ES-I3 (cell line): ENCODE data around the gene CCDC167.

Source experiments
- H3K36me3 ChIP-seq: 2 replicates; pipeline ENCODE4 v1.6.1; 2013; ENCODE audit warnings: mild to moderate bottlenecking, low read length, control low read depth, moderate library complexity; ENCODE audit not compliant: insufficient read depth
- H3K4me1 ChIP-seq: 2 replicates; pipeline ENCODE4 v1.6.1; 2013; ENCODE audit warnings: mild to moderate bottlenecking, control low read depth, low read length; ENCODE audit not compliant: insufficient read depth
- H3K9ac ChIP-seq: 2 replicates; pipeline ENCODE4 v1.6.1; 2013; ENCODE audit warnings: low read depth, mild to moderate bottlenecking, low read length, moderate library complexity
- H3K9me3 ChIP-seq: 2 replicates; pipeline ENCODE4 v1.6.1; 2013; ENCODE audit warnings: mild to moderate bottlenecking, low read length, moderate library complexity; ENCODE audit not compliant: control insufficient read depth, insufficient read depth

CCDC167 gene

DNA sequence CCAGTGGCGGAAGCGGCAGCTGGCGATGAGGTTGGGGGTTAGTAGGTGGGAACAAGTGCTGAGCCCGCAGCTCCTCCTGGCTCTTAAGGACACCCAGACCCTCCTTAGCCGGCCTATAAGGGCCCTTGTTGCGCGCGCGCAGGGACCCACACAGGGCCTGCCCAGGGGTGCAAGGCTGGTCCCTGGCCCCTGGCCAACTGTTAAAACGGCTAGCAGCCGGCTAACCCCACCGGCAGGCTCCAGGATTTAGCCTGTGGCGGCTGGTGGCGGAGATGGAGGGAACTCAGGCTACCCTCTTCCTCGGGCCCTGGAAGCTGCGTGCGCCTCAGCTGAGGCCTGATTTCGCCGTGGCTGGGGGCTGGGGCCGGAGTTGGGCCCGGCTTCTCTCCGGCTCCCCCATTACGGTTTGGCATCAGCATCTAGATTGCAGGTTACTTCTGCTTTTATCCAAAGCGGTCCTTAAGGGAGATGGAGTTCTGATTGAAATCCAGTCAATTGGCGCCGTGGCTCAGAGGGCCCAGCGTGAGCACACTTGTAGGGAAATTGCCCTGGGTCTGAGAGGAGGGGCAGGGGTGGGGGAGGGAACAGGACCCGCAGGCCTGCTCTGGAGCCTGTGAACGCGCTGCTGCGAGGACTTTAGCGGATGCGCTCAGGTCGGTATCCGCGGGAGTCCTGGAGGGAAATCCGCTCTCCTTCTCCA is 36.9 kb upstream of the CCDC167 start:
- Histone ChIP-seq H3K36me3 (no peaks in the 10 kb centered on the region), H3K4me1 (peaks cover 4% of the 10 kb centered on the region), H3K9me3 (no peaks in the 10 kb centered on the region), H3K9ac (peak overlapping the region; percentile 48; the same call in 1 of the 2 replicates)

DNA sequence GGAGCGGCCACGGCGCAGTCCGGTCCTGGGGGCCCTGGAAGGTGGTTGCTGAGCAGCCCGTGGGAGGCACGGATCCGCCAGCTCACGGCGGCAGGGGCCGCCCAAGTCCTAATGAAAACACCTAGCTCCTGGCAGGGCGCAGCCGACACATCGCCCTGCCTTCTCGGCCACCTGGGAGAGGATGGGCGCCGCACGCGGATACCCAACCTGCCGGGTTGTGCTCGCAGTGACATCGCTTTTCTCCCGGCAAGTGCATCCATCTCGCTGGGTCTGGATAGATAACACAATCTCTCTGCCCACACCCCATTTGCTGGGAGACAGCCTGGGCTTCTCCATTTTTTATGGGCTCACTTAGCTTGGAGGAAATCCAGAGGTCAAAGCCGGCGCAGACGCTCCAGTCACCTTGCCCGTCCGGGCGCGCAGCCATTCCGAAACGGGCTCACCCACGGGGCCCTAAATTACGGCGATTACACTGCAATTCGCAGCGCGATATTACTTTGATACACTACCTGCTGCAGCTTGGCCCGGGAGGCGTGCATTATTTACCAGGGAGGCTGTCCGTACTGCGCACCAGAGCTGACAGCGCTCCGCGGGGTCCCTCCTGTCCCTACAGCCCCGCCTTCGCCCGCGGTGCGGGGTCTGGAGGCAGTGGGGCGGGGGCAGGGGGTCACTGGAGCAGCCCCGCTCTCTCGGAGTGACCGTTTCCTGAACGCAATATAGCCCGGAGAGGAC is 36.2 kb upstream of the CCDC167 start:
- Histone ChIP-seq H3K9me3 (no peaks in the 10 kb centered on the region), H3K4me1 (peaks cover 4% of the 10 kb centered on the region), H3K9ac (peak overlapping the region; percentile 48; the same call in 1 of the 2 replicates), H3K36me3 (no peaks in the 10 kb centered on the region)

GRCh38 chr6:37535428-37535758 is 35.7 kb upstream of the CCDC167 start:
- Histone ChIP-seq H3K36me3 (no peaks in the 10 kb centered on the region), H3K9ac (peak overlapping the region; percentile 48; the same call in 1 of the 2 replicates), H3K4me1 (peaks cover 4% of the 10 kb centered on the region), H3K9me3 (no peaks in the 10 kb centered on the region)

GRCh38 chr6:37534893-37535292 is 35.2 kb upstream of the CCDC167 start:
- no peak overlapping the region for H3K9ac ChIP-seq
- H3K36me3 ChIP-seq, result no peaks in the 10 kb centered on the region
- no peaks in the 10 kb centered on the region for H3K9me3 ChIP-seq
- peaks cover 4% of the 10 kb centered on the region for H3K4me1 ChIP-seq

DNA sequence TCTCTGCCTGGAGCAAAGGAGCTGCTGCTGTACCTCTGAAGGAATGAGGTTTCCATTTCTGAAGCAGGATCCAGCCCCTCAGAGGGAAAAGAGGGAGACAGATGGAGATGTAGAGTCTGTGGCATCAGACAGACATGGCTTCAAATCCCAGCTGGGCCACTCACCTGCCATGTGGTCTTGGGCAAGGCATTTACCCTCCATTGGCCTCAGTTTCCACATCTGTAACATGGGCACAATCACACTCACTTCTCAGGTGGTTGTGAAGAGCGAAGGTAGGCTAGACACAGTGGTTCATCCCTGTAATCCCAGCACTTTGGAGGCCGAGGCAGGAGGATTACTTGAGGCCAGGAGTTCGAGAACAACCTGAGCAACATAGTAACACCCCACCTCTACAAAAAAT is 32.4 kb upstream of the CCDC167 start:
- Histone ChIP-seq H3K9ac (no peak overlapping the region), H3K4me1 (peaks cover 1% of the 10 kb centered on the region), H3K36me3 (no peaks in the 10 kb centered on the region), H3K9me3 (no peaks in the 10 kb centered on the region)

DNA sequence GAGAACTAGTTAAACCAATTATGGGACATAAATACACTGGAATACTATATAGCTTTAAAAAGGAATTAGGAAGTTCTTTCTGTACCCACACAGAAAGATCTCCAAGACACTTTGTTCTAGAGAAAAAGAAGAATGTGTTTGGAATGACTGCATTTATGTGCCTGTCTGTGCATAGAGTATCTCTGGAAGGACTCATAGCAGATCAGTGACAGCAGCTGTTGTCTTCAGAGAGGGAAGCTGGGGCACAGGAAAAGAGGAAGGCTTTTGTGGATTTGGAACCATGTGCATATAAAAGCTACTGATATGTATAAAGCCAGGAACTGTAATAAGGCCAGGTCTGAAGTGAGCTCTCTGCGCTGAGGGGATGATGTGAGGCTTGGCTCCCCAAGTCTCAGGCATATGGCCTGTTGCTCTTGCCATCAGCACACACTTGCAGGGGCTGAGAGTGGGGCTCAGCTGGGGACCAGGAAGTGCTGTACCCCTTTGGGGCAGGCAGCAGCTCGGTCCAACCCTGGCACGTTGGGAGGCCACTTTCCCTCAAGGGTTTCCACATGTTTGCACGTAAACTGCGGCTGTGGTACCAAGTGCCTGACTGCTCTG is 31.8 kb upstream of the CCDC167 start:
- Histone ChIP-seq H3K9ac (no peak overlapping the region), H3K9me3 (no peaks in the 10 kb centered on the region), H3K4me1 (no peaks in the 10 kb centered on the region; the same call in 1 of the 2 replicates), H3K36me3 (no peaks in the 10 kb centered on the region)

- Histone ChIP-seq H3K9me3 (no peaks in the 10 kb centered on the region), H3K9ac (no peak overlapping the region), H3K4me1 (no peaks in the 10 kb centered on the region; the same call in 1 of the 2 replicates), H3K36me3 (no peaks in the 10 kb centered on the region)
Observed at GRCh38 chr6:37531026-37531425, 31.3 kb upstream of the CCDC167 start.

DNA sequence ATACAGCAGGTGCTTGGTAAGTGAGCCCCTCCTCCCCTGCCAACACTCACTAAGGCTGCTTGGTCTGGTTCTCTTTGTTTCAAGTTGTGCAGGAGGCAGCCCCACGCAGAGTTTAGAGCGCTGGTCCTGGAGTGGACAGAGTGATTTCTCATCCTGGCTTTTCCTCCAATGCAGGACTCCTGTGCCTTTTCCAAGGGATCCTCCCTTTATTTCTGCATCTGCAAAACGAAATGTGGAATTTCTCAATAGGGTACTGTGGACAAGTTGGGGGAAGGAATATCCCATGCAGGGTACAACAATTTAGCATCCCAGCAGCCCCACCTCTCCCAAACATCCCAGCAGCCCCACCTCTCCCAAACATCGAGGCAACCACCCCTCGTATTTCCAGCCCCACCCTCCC is 30.6 kb upstream of the CCDC167 start:
- Histone ChIP-seq H3K9me3 (no peaks in the 10 kb centered on the region), H3K36me3 (no peaks in the 10 kb centered on the region), H3K9ac (no peak overlapping the region), H3K4me1 (peaks cover 3% of the 10 kb centered on the region)

DNA sequence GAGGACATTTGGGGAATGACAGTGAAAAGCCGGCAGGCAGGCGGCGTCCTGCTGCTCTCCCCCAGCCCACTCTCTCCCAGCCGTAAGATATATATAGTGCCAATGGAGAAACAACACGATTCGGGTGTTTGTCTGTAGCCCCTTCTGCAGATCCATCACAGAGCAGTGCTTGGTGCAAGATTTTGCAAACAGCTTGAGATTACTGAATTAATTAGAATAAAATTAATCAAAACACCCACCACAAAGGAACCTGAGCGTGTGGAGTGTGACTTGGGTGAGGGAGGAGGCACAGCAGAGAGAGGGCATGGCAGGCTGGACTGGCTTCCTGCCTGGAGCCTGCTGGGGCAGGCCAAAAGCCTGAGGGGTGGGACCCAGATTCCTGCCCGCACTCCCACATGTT is 28.8 kb upstream of the CCDC167 start:
- Histone ChIP-seq H3K9me3 (no peaks in the 10 kb centered on the region), H3K4me1 (peaks cover 5% of the 10 kb centered on the region; the same call in 1 of the 2 replicates), H3K9ac (no peak overlapping the region), H3K36me3 (no peaks in the 10 kb centered on the region)

DNA sequence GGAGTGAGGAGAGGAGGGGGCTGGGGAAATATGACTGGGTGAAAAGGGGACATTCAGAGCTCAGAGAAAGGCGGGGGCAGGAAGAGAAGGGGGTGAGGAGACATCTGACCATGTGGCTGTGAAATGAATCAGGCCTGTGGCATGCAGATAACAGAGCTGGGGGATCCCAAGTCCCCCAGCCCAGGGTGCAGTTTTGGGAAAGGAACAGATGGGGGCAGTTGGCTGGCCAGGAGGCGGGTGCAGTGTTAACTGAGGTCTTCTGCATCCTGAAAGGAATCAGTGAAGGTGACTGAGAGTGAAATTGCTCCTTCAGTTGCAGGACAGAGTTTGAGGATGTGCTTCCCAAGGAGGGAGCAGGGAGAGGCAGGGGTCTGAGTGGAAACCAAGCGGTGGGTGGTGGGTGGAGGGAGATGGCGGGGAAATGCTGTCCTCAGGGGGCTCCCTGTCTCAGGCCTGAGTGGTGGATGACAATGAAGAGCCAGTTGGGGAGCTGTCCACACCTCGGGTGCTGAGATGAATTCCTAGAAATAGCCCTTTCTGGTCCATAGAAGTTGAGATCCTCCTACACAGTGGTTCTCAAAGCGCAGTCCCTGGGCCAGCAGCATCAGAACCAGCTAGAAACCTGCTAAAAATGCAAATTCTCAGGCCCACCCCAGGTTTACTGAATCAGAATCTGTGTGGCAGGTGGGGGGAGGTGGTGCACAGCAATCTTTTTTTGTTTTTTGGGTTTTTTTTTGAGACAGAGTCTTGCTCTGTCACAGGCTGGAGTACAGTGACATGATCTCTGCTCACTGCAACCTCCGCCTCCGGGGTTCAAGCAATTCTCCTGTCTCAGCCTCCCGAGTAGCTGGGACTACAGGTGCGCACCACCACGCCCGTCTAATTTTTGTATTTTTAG is 26.0 kb upstream of the CCDC167 start:
- Histone ChIP-seq H3K36me3 (no peaks in the 10 kb centered on the region), H3K4me1 (peaks cover 5% of the 10 kb centered on the region; the same call in 1 of the 2 replicates), H3K9ac (no peak overlapping the region), H3K9me3 (no peaks in the 10 kb centered on the region)

DNA sequence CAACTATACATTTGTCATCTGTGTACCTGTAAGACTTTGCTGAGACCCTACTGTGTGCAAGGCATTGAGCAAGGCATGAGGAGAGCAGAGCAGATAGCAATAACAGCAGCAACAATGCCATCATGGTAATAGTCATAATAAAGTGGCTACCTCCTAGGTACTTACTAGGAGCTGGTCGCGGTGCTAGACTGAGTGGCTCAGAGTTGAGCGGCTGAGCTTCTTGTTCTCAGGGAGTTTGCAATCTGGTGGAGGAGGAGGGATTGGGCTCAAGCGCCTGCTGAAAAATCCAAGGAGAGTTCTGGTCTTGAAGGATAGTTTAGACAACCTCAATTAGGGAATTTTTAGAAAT is 25.3 kb upstream of the CCDC167 start:
- no peak overlapping the region for H3K9ac ChIP-seq

DNA sequence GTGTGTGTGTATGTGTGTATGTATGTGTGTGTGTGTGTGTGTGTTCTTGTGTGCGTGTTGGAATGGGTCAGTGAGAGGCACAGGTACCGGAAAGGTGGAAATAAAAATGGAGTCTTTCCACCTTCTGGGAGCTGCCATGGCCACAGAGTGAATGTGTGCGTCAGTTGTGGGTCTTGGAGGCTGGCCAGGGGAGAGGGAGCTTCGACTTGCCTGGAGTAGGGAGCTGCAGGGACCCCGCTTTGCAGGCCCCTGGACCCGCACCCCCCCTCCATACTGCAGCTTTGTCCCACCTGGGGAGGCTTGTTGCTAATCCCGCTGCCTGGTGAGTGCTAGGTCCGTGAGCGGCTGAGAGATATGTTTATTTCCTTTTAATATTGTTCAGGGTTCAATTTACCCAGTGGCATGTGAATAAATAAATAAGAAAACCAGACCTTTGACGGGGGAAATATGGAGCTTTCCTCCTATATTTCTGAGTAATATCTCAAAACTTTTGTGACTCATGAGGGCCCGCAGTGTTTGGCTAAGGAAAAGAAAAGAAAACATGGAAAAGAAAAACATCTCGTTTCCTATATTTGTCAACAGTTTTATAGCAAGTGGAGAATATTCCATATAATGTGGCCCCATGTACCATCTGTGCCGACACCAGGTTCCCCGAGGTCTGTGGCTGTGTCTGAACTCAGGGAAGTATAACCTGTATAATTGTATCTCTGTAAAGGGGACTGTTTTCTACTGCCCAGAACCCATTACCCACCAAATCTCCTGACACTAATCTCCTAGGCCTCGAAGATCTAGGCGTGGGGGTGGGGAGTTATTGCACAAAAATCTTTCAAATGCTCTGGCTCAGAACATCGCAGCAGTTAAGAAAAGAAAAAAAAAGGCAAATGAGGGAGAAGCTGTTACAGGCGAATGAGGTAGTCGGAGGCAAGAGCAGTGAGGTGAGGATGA is 24.6 kb upstream of the CCDC167 start:
- Histone ChIP-seq H3K4me1 (peaks cover 5% of the 10 kb centered on the region; the same call in 1 of the 2 replicates), H3K36me3 (no peaks in the 10 kb centered on the region), H3K9ac (no peak overlapping the region), H3K9me3 (no peaks in the 10 kb centered on the region)

More for the DNA sequence above, 25.3 kb upstream of the CCDC167 start:
- Histone ChIP-seq H3K9me3 (no peaks in the 10 kb centered on the region), H3K36me3 (no peaks in the 10 kb centered on the region), H3K4me1 (peaks cover 5% of the 10 kb centered on the region; the same call in 1 of the 2 replicates)

DNA sequence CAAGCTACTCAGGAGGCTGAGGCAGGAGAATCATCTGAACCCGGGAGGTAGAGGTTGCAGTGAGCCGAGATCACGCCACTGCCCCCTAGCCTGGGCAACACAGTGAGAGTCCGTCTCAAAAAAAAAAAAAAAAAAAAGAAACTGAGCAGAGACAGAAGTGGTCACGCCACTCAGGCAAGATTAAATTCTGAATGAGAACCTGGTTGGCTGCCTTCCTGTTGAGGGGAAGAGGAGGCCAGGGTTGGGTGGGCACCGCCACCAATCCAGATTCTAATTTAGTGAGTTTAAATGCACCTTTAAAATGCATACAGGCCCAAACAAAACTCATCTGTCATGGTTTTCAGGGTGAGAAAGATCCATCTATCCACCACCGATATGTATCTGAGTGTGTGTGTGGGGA is 23.7 kb upstream of the CCDC167 start:
- no peaks in the 10 kb centered on the region for H3K36me3 ChIP-seq
- H3K4me1 ChIP-seq, result peaks cover 5% of the 10 kb centered on the region; the same call in 1 of the 2 replicates
- no peaks in the 10 kb centered on the region for H3K9me3 ChIP-seq
- no peak overlapping the region for H3K9ac ChIP-seq
